Osteoblast (primary cell): Measurements from ENCODE around the gene LMX1A. TPM values are rescaled to one million over a fixed set of nuclear protein-coding genes. Genes with fewer than 3 reads are reported as not detected.

Experiments
- DNase-seq: peaks from one replicate; pipeline ENCODE4 v3.0.0; 2011; ENCODE audit warnings: low spot score, mixed read lengths; ENCODE audit not compliant: insufficient read length; ENCODE audit errors: missing footprints
- H2AFZ ChIP-seq: 2 replicates; pipeline ENCODE4 v1.6.0; 2011; ENCODE audit warnings: mild to moderate bottlenecking, low read length
- H3K27ac ChIP-seq: 2 replicates; pipeline ENCODE4 v1.5.1; 2011; ENCODE audit warnings: mild to moderate bottlenecking, low read depth, low read length, moderate library complexity
- H3K27me3 ChIP-seq: 2 replicates; pipeline ENCODE4 v1.6.0; 2012; ENCODE audit warnings: mild to moderate bottlenecking, control low read depth, inconsistent platforms, low read length, moderate library complexity; ENCODE audit not compliant: insufficient read depth
- H3K36me3 ChIP-seq: 2 replicates; pipeline ENCODE4 v1.5.1; 2011; ENCODE audit warnings: mild to moderate bottlenecking, low read length, control low read depth, moderate library complexity; ENCODE audit not compliant: insufficient read depth
- H3K4me1 ChIP-seq: 2 replicates; pipeline ENCODE4 v1.5.1; 2011; ENCODE audit warnings: mild to moderate bottlenecking, low read length, control low read depth, moderate library complexity; ENCODE audit not compliant: insufficient read depth
- H3K4me2 ChIP-seq: 2 replicates; pipeline ENCODE4 v1.6.0; 2011; ENCODE audit warnings: mild to moderate bottlenecking, low read length; ENCODE audit not compliant: insufficient read depth
- H3K4me3 ChIP-seq: fragments of 200-600 bp; sonication (generic); 3 replicates; pipeline ENCODE4 v1.5.1; 2012; ENCODE audit warnings: mild to moderate bottlenecking, low read length, inconsistent platforms; ENCODE audit not compliant: insufficient read depth
- H3K79me2 ChIP-seq: 2 replicates; pipeline ENCODE4 v1.6.0; 2012; ENCODE audit warnings: mild to moderate bottlenecking, low read length, control low read depth, inconsistent platforms; ENCODE audit not compliant: insufficient read depth
- H3K9me3 ChIP-seq: 2 replicates; pipeline ENCODE4 v1.5.1; 2011; ENCODE audit warnings: low read depth, low read length, control low read depth
- H4K20me1 ChIP-seq: 2 replicates; pipeline ENCODE4 v1.6.0; 2012; ENCODE audit warnings: mild to moderate bottlenecking, low read length, control low read depth; ENCODE audit not compliant: insufficient read depth
- total RNA-seq: library from RNA; depleted of rRNA; stranded (reverse); fragments of >200 nt; gene quantifications from 2 replicates; pipeline ENCODE4 v1.2.3, GENCODE V29; 2012
- TF ChIP-seq, protein P1 (sequence below): IDR thresholded peaks from 2 replicates; pipeline ENCODE4 v1.5.1; 2011; ENCODE audit warnings: mild to moderate bottlenecking, low read depth, low read length, moderate library complexity; ENCODE audit errors: extremely low read depth

Gene LMX1A
- total RNA-seq, 1 donor, result not detected

DNA sequence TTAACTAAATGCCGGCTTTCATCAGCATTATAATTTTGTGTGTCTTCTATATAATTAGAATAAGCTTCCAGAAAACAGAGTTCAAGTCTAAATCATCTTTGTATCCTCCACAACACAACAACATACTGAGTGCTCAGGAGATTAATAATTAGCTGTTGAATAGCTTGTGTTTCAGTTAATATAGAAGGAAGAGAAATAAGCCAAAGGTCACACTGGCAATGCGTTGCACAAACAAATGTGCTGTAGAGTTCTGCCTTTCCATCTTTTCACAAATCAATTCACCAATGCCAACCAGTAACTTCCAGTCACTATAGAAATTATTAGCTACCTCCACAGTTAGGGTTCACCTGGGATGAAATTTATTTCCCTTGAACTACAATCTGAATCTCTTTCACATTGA, 132.0 kb downstream of the LMX1A start:
- H3K36me3 ChIP-seq, result no peaks in the 10 kb centered on the region

DNA sequence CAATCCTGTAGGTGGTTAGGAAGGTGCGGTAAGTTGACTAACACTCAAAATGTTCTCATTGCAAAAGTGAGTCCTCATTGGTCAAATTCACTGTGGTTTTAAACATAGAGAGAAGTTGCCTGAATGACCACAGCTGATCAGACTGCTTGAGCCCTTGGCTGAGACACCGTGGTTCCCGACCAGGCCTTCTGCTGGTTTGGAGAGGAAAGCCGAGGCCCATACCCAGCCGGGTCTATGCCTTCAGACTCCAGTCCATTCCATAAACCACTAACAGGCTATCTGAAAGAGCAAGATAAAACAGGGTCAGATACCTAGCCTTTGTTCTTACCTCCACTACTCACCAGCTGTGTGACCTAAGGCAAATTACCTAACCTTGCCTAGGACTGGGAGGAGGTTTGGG, 133.9 kb downstream of the LMX1A start:
- Histone ChIP-seq H4K20me1 (no peaks in the 10 kb centered on the region), H3K4me1 (no peaks in the 10 kb centered on the region), H3K27ac (no peak overlapping the region), H3K36me3 (no peaks in the 10 kb centered on the region), H3K4me3 (no peak overlapping the region), H2AFZ (no peak overlapping the region), H3K79me2 (no peaks in the 10 kb centered on the region), H3K27me3 (no peaks in the 10 kb centered on the region), H3K9me3 (no peaks in the 10 kb centered on the region), H3K4me2 (no peak overlapping the region)
- DNase-seq, result no peak
- TF ChIP-seq, protein P1, sequence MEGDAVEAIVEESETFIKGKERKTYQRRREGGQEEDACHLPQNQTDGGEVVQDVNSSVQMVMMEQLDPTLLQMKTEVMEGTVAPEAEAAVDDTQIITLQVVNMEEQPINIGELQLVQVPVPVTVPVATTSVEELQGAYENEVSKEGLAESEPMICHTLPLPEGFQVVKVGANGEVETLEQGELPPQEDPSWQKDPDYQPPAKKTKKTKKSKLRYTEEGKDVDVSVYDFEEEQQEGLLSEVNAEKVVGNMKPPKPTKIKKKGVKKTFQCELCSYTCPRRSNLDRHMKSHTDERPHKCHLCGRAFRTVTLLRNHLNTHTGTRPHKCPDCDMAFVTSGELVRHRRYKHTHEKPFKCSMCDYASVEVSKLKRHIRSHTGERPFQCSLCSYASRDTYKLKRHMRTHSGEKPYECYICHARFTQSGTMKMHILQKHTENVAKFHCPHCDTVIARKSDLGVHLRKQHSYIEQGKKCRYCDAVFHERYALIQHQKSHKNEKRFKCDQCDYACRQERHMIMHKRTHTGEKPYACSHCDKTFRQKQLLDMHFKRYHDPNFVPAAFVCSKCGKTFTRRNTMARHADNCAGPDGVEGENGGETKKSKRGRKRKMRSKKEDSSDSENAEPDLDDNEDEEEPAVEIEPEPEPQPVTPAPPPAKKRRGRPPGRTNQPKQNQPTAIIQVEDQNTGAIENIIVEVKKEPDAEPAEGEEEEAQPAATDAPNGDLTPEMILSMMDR, result no peak

More for the DNA sequence above, 132.0 kb downstream of the LMX1A start:
- no peaks in the 10 kb centered on the region for H3K4me1 ChIP-seq
- no peak for DNase-seq
- TF ChIP-seq, protein P1, result no peak
- H3K27ac ChIP-seq, result no peak overlapping the region
- H3K4me3 ChIP-seq, result no peak overlapping the region
- H3K27me3 ChIP-seq, result no peaks in the 10 kb centered on the region
- H2AFZ ChIP-seq, result no peak overlapping the region
- no peaks in the 10 kb centered on the region for H4K20me1 ChIP-seq
- H3K4me2 ChIP-seq, result no peak overlapping the region
- H3K9me3 ChIP-seq, result no peaks in the 10 kb centered on the region
- H3K79me2 ChIP-seq, result no peaks in the 10 kb centered on the region

DNA sequence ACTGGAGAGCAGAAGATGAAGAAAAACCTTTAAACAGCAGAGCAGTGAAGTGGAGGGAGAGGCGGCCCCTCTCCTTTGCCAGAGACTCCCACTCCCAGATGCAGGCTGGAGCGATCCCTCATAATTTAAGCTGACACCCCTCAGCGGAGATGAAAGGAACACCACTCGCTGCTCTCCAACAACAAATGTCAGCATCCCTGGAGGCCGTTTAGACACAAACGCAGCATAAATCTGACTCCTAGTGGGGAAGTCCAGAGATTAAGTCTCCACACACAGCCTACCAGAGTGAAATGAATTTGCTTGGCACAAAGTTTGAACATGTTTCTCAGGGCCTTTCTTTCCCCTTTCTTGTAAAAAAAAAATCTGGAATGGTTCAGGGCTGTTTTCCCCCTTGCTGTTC, 137.8 kb downstream of the LMX1A start:
- H3K4me2 ChIP-seq, result no peak overlapping the region
- H2AFZ ChIP-seq, result no peak overlapping the region
- DNase-seq, result no peak
- H3K9me3 ChIP-seq, result no peaks in the 10 kb centered on the region
- no peaks in the 10 kb centered on the region for H3K79me2 ChIP-seq
- no peak overlapping the region for H3K27ac ChIP-seq
- no peaks in the 10 kb centered on the region for H3K4me1 ChIP-seq
- no peaks in the 10 kb centered on the region for H3K27me3 ChIP-seq
- no peak overlapping the region for H3K4me3 ChIP-seq
- no peaks in the 10 kb centered on the region for H4K20me1 ChIP-seq
- TF ChIP-seq, protein P1, result no peak
- H3K36me3 ChIP-seq, result no peaks in the 10 kb centered on the region

DNA sequence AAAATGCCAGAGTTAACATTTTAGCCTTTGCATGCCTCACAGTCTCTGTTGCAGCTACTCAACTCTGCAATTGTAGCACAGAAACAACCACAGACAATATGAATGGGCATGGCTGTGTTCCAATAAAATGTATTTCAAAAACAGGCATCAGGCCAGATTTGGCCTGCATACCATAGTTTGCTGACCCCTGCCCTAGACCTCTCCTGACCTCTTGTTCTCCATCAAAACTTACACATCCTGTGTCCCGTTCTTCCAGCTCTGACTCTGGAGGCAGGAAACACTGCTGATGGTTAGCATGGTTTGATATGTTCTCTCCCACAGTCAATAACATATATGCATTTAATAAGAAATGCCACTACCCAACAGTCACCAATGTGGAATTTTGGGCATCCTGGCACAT, 138.6 kb downstream of the LMX1A start:
- no peak overlapping the region for H3K4me2 ChIP-seq

More for the DNA sequence above, 138.6 kb downstream of the LMX1A start:
- TF ChIP-seq, protein P1, result no peak
- Histone ChIP-seq H4K20me1 (no peaks in the 10 kb centered on the region), H3K9me3 (no peaks in the 10 kb centered on the region), H3K27me3 (no peaks in the 10 kb centered on the region), H3K79me2 (no peaks in the 10 kb centered on the region), H3K36me3 (no peaks in the 10 kb centered on the region), H3K4me1 (no peaks in the 10 kb centered on the region), H3K4me3 (no peak overlapping the region), H3K27ac (no peak overlapping the region), H2AFZ (no peak overlapping the region)
- DNase-seq, result peak; percentile 53
